Measurements from ENCODE around the gene NUDT3. TPM values are rescaled to one million over a fixed set of nuclear protein-coding genes. Genes with fewer than 3 reads are reported as not detected.

NUDT3 gene
- total and polyA plus RNA-seq, 9 of the 15 experiments (the other 6 are each of a cell fraction or from before 2014, with no cell fraction given) = 5.4 to 81.2 (median 56.4) TPM

GRCh38 chr6:34243901-34244884 lies 148.3 kb downstream of the NUDT3 start (continued):
- TF ChIP-seq MNT (conservative IDR thresholded peaks at IDR 0.05) = peak; percentile 64 to 81
- TF ChIP-seq ZNF143 (CRISPR knock-in tag; IDR thresholded peaks at IDR 0.05) = no peak
- TF ChIP-seq ZBTB33 (CRISPR knock-in tag; IDR thresholded peaks at IDR 0.05) = no peak; the same call in 1 of the 2 replicates
- TF ChIP-seq DPF2 (IDR thresholded peaks at IDR 0.05) = peak; percentile 97
- peak; percentile 97 for TF ChIP-seq SMARCE1 (IDR thresholded peaks at IDR 0.05)
- no peak for TF ChIP-seq FOXA3 (CRISPR knock-in tag; conservative IDR thresholded peaks at IDR 0.05 in 1 of 2, IDR thresholded peaks at IDR 0.05 in 1 of 2)
- 0 out of 2 replicates have a peak, but pooled peaks have one; percentile 28 for TF ChIP-seq ZKSCAN3 (CRISPR knock-in tag; IDR thresholded peaks at IDR 0.05)
- no peak for TF ChIP-seq ZNF449 (CRISPR knock-in tag; IDR thresholded peaks at IDR 0.05)
- TF ChIP-seq ZBTB26 (CRISPR knock-in tag; IDR thresholded peaks at IDR 0.05) = peak; percentile 29; the same call in 1 of the 2 replicates
- peak; percentile 95 for TF ChIP-seq VEZF1 (CRISPR knock-in tag; IDR thresholded peaks at IDR 0.05)
- TF ChIP-seq EHMT2 (IDR thresholded peaks at IDR 0.05) = no peak
- TF ChIP-seq NFE2 (IDR thresholded peaks at IDR 0.05; ENCODE audit: low read depth) = peak; percentile 99
- TF ChIP-seq TCF7L2 (IDR thresholded peaks at IDR 0.05; ENCODE audit: low read depth, low read length) = no peak
- TF ChIP-seq EP300 (IDR thresholded peaks at IDR 0.05; ENCODE audit: low read length) = peak; percentile 66
- peak; percentile 89 for TF ChIP-seq PCBP1 (IDR thresholded peaks at IDR 0.05; ENCODE audit: low read depth, low read length, poor library complexity, severe bottlenecking)
- no peak for TF ChIP-seq BCOR (IDR thresholded peaks at IDR 0.05)
- peak; percentile 84; the same call in 1 of the 2 replicates for TF ChIP-seq HNRNPL (IDR thresholded peaks at IDR 0.05; ENCODE audit: low read depth, low read length)
- 0 out of 2 replicates have a peak, but pooled peaks have one; percentile 24 for TF ChIP-seq MYC (IDR thresholded peaks at IDR 0.05; ENCODE audit: low read depth, low read length)
- no peak; the same call in 1 of the 2 replicates for TF ChIP-seq MYC (CRISPR knock-in tag; IDR thresholded peaks at IDR 0.05; ENCODE audit: borderline replicate concordance, low read depth)
